HepG2 (cell line): ENCODE measurements around the gene CIB2. TPM values are rescaled to one million over a fixed set of nuclear protein-coding genes. Genes with fewer than 3 reads are reported as not detected.

ENCODE experiments used
- ATAC-seq: fragments of 200-7000 bp; cut with Tn5 transposase; 3 replicates; pipeline ENCODE4 v1.9.1; 2020; ENCODE audit warnings: mild to moderate bottlenecking, moderate library complexity
- BruUV-seq: library from RNA; stranded (reverse); fragments of 400-500 nt; replicated peaks from 2 replicates; lab custom pipeline; 2021; lab: Mats Ljungman, UMichigan
- CTCF ChIA-PET: fragments of 300-600 bp; formaldehyde crosslinking; extraction: SDS; loops from one replicate; lab custom pipeline; 2021; ENCODE audit warnings: low total read pairs, inconsistent platforms, low intra/inter-chr PET ratio; lab: Yijun Ruan, JAX
- POLR2A ChIA-PET: fragments of 350-600 bp; sonication (Branson Sonifier 250); formaldehyde crosslinking; loops from one replicate; lab custom pipeline; 2020; ENCODE audit warnings: antibody characterized with exemption, inconsistent platforms; lab: Yijun Ruan, JAX
- DNase-seq: peaks from one replicate; pipeline ENCODE4 v3.0.0-alpha.2; 2015; ENCODE audit warnings: low spot score
- FAIRE-seq: peaks from 3 replicates; lab custom pipeline; 2011; peaks lifted over from hg19 to GRCh38; lab: Jason Lieb, UNC
- H2AFZ ChIP-seq: one replicate; pipeline ENCODE4 v1.6.1; 2011; ENCODE audit warnings: low read length, inconsistent platforms
- H3K27ac ChIP-seq: fragments of 300-600 bp; 3 replicates; pipeline ENCODE4 v1.8.0; 2011; ENCODE audit warnings: mixed run types, mild to moderate bottlenecking, mixed read lengths, low read length, inconsistent platforms; ENCODE audit not compliant: insufficient read depth; ENCODE audit errors: extremely low read length
- H3K27me3 ChIP-seq, 2 experiments: fragments of 200-600 bp in 1 of 2; 2 replicates in 1 of 2; 3 replicates in 1 of 2; pipeline versions ENCODE4 v1.6.0 to v1.8.0; 2011; ENCODE audit warnings: low read length in 2 of 2, mild to moderate bottlenecking in 2 of 2, moderate library complexity in 2 of 2, inconsistent platforms in 1 of 2; ENCODE audit not compliant: insufficient read depth in 2 of 2, control insufficient read depth in 1 of 2
- H3K36me3 ChIP-seq, 2 experiments: fragments of 200-600 bp in 1 of 2; replicated peaks in 1 of 2; 2 replicates in 1 of 2; 3 replicates in 1 of 2; pipeline versions ENCODE4 v1.5.1 to v1.8.0; 2011; ENCODE audit warnings: low read length in 2 of 2, inconsistent platforms in 1 of 2; ENCODE audit not compliant: insufficient read depth in 2 of 2, control insufficient read depth in 1 of 2
- H3K4me1 ChIP-seq: 2 replicates; pipeline ENCODE4 v1.5.1; 2012; ENCODE audit warnings: low read length, inconsistent platforms; ENCODE audit not compliant: insufficient read depth
- H3K4me2 ChIP-seq: 2 replicates; pipeline ENCODE4 v1.6.0; 2011; ENCODE audit warnings: low read depth, low read length, inconsistent platforms
- H3K4me3 ChIP-seq, 3 experiments: fragments of 200-600 bp in 1 of 3; sonication (generic), shearing (Covaris generic) in 1 of 3; replicated peaks in 1 of 3; 2 replicates each; pipeline ENCODE4 v1.5.1; 2011 to 2016; ENCODE audit warnings: low read length in 3 of 3, inconsistent platforms in 2 of 3, low read depth in 2 of 3, mild to moderate bottlenecking in 2 of 3, control low read depth in 1 of 3, mixed read lengths in 1 of 3; ENCODE audit not compliant: insufficient read depth in 1 of 3
- H3K79me2 ChIP-seq: one replicate; pipeline ENCODE4 v1.6.1; 2011; ENCODE audit warnings: low read length, inconsistent platforms; ENCODE audit not compliant: insufficient read depth
- H3K9ac ChIP-seq: 2 replicates; pipeline ENCODE4 v1.6.0; 2011; ENCODE audit warnings: mild to moderate bottlenecking, low read depth, low read length, inconsistent platforms; ENCODE audit not compliant: insufficient read depth
- H3K9me3 ChIP-seq: 2 replicates; pipeline ENCODE4 v1.5.1; 2012; ENCODE audit warnings: mild to moderate bottlenecking, low read length
- H4K20me1 ChIP-seq: 2 replicates; pipeline ENCODE4 v1.6.0; 2011; ENCODE audit warnings: inconsistent platforms, mild to moderate bottlenecking, low read length, moderate library complexity; ENCODE audit not compliant: insufficient read depth
- HOXA7 ChIP-seq: sonication (generic); formaldehyde crosslinking; IDR thresholded peaks from 2 replicates; pipeline ENCODE4 v1.8.1; 2022; ENCODE audit warnings: mild to moderate bottlenecking, missing genetic modification reagents, moderate library complexity
- NR2F1 ChIP-seq, 2 experiments: fragments of 450-650 bp in 1 of 2; formaldehyde crosslinking in 1 of 2; IDR thresholded peaks; 2 replicates each; pipeline versions ENCODE4 v1.5.0 to v1.6.1; 2016 to 2020; ENCODE audit warnings: mild to moderate bottlenecking in 1 of 2, missing compliant biosample characterization in 1 of 2, missing genetic modification reagents in 1 of 2, moderate library complexity in 1 of 2
- PAXIP1 ChIP-seq: sonication (generic); formaldehyde crosslinking; conservative IDR thresholded peaks from 2 replicates; pipeline ENCODE4 v1.4.0; 2020; ENCODE audit warnings: mild to moderate bottlenecking, missing genetic modification reagents, moderate library complexity
- ZBTB1 ChIP-seq: sonication (generic); formaldehyde crosslinking; IDR thresholded peaks from 2 replicates; pipeline ENCODE4 v1.4.0; 2020; ENCODE audit warnings: missing genetic modification reagents, borderline replicate concordance
- ZNF276 ChIP-seq: sonication (generic); formaldehyde crosslinking; IDR thresholded peaks from 2 replicates; pipeline ENCODE4 v1.4.0; 2020; ENCODE audit warnings: mild to moderate bottlenecking, low read depth, missing genetic modification reagents
- ZNF639 ChIP-seq: conservative IDR thresholded peaks from 2 replicates; pipeline ENCODE4 v1.6.1; 2018; ENCODE audit warnings: missing genetic modification reagents
- whole genome bisulfite sequencing: methylation state at CpG from one replicate; pipeline ENCODE4 v1.1.6; 2017; ENCODE audit warnings: low lambda C conversion rate; 5-methylcytosine and 5-hydroxymethylcytosine counted together
- in situ Hi-C: cut with HindIII; loops from 2 replicates; pipeline ENCODE4 v1.10.0; 2017; ENCODE audit warnings: low pct_unique_long_range_greater_than_20kb; ENCODE audit not compliant: extremely low pct_ligation_motif_present
- intact Hi-C: fragments of 100-400 bp; cut with micrococcal nuclease; formaldehyde crosslinking; loops from one replicate; pipeline ENCODE4 v1.10.0; 2022; ENCODE audit not compliant: unreplicated experiment
- polyA plus RNA-seq, 8 experiments: library from polyadenylated mRNA; depleted of rRNA in 3 of 8; stranded (reverse) in 7 of 8; unstranded in 1 of 8; fragments of >200 nt; fragmentation: Illumina TruSeq in 4 of 8; extraction: Trizol in 4 of 8; gene quantifications; 2 replicates each; pipeline versions ENCODE4 v1.2.1 to v1.2.3, GENCODE V29; 2011 to 2016; ENCODE audit warnings: low read depth in 4 of 8, missing spikeins in 1 of 8, mixed read lengths in 1 of 8; ENCODE audit not compliant: insufficient read depth in 1 of 8
- total RNA-seq, 5 experiments: library from RNA; depleted of rRNA; stranded (reverse); fragments of >200 nt; fragmentation: Illumina TruSeq; extraction: Trizol; gene quantifications; 2 replicates each; pipeline ENCODE4 v1.2.3, GENCODE V29; 2016; ENCODE audit warnings: low read depth in 1 of 5

CIB2 gene
- total and polyA plus RNA-seq, 2 of the 13 experiments (the other 11 are each of a cell fraction or from before 2014, with no cell fraction given) = 1.4 to 1.5 TPM

- H3K9ac ChIP-seq = no peak overlapping the region
- peak overlapping the region; percentile 39 for H3K4me2 ChIP-seq
- no peaks in the 10 kb centered on the region for H3K9me3 ChIP-seq
- H3K79me2 ChIP-seq = no peaks in the 10 kb centered on the region
- no peak for DNase-seq
- H3K36me3 ChIP-seq = no peaks in the 10 kb centered on the region
- POLR2A ChIA-PET = no interaction called here
- in situ Hi-C loops (no loop called here), intact Hi-C loops (no loop called here)
- BruUV-seq = no TSS peak
- peaks cover 1 to 8% of the 10 kb centered on the region in 2 experiments; a peak in 3 of 5 replicates for H3K27me3 ChIP-seq
- CTCF ChIA-PET = no interaction called here
- peak; percentile 47 for ATAC-seq
- peaks cover 51% of the 10 kb centered on the region for H3K4me1 ChIP-seq
- H3K4me3 ChIP-seq = no peak overlapping the region
- no peak overlapping the region for H2AFZ ChIP-seq
- WGBS = 41% methylated on average over 12 of the region's 12 CpGs
- TF ChIP-seq PAXIP1 = no peak
- TF ChIP-seq ZNF639 = no peak
- TF ChIP-seq NR2F1 (CRISPR knock-in tag; IDR thresholded peaks at IDR 0.05) = no peak
- TF ChIP-seq ZBTB1 (CRISPR knock-in tag) = no peak
- TF ChIP-seq ZNF276 = no peak
- no peak for TF ChIP-seq HOXA7 (CRISPR knock-in tag)
- H3K27ac ChIP-seq = no peak overlapping the region
- H4K20me1 ChIP-seq = no peaks in the 10 kb centered on the region
- FAIRE-seq = no peak
Observed at GRCh38 chr15:78087951-78088772, 43.1 kb downstream of the CIB2 start.
